GM12878 (cell line): Measurements from ENCODE around the gene TNFAIP2. TPM values are rescaled to one million over a fixed set of nuclear protein-coding genes. Genes with fewer than 3 reads are reported as not detected.

ENCODE experiments used
- BMI1 ChIP-seq: fragments of 450-650 bp; IDR thresholded peaks from 2 replicates; pipeline ENCODE4 v1.6.1; 2016; ENCODE audit warnings: mild to moderate bottlenecking, moderate library complexity, borderline replicate concordance
- CHD1 ChIP-seq: IDR thresholded peaks from 2 replicates; pipeline ENCODE4 v1.6.1; 2012; ENCODE audit warnings: low read depth, low read length, improper control_type of control experiment
- EED ChIP-seq: sonication (generic); IDR thresholded peaks from 2 replicates; pipeline ENCODE4 v1.6.1; 2016; ENCODE audit warnings: antibody characterized with exemption, low read depth
- ESRRA ChIP-seq: IDR thresholded peaks from 2 replicates; pipeline ENCODE4 v1.6.1; 2012; ENCODE audit warnings: mild to moderate bottlenecking, low read length, improper control_type of control experiment
- ETV6 ChIP-seq, 2 experiments: fragments of 450-650 bp in 1 of 2; IDR thresholded peaks in 1 of 2; conservative IDR thresholded peaks in 1 of 2; 2 replicates each; pipeline ENCODE4 v1.6.1; 2014; ENCODE audit warnings: antibody characterized with exemption in 1 of 2, borderline replicate concordance in 1 of 2, low read depth in 1 of 2, mild to moderate bottlenecking in 1 of 2, moderate library complexity in 1 of 2
- GABPA ChIP-seq: IDR thresholded peaks from 2 replicates; pipeline ENCODE4 v1.6.1; 2014; ENCODE audit warnings: antibody characterized with exemption, low read depth, mild to moderate bottlenecking, inconsistent platforms
- HDGF ChIP-seq: fragments of 450-650 bp; IDR thresholded peaks from 2 replicates; pipeline ENCODE4 v1.6.1; 2016; ENCODE audit warnings: antibody characterized with exemption
- LARP7 ChIP-seq: fragments of 450-650 bp; IDR thresholded peaks from 2 replicates; pipeline ENCODE4 v1.6.1; 2017; ENCODE audit warnings: mild to moderate bottlenecking
- NFIC ChIP-seq: IDR thresholded peaks from 2 replicates; pipeline ENCODE4 v1.6.1; 2012; ENCODE audit warnings: low read depth, mild to moderate bottlenecking, inconsistent platforms, low read length, moderate library complexity
- NKRF ChIP-seq: fragments of 450-650 bp; conservative IDR thresholded peaks from 2 replicates; pipeline ENCODE4 v1.6.1; 2017; ENCODE audit warnings: mild to moderate bottlenecking, moderate library complexity
- RCOR1 ChIP-seq: conservative IDR thresholded peaks from 2 replicates; pipeline ENCODE4 v1.6.1; 2012; ENCODE audit warnings: low read depth, low read length, improper control_type of control experiment
- TARDBP ChIP-seq: IDR thresholded peaks from 2 replicates; pipeline ENCODE4 v1.6.1; 2016; ENCODE audit warnings: borderline replicate concordance
- ZNF622 ChIP-seq: fragments of 450-650 bp; IDR thresholded peaks from 2 replicates; pipeline ENCODE4 v1.6.1; 2017; ENCODE audit warnings: mild to moderate bottlenecking, inconsistent platforms
- polyA plus RNA-seq, 11 experiments: library from polyadenylated mRNA; depleted of rRNA in 4 of 11; unstranded in 6 of 11; stranded (reverse) in 5 of 11; fragments of >200 nt; fragmentation: Nextera tagmentation in 4 of 11; fragmentation: Illumina TruSeq in 1 of 11; extraction: Ambion mirVana in 4 of 11; extraction: Trizol in 1 of 11; gene quantifications; 1 replicate in 1 of 11; 2 replicates in 10 of 11; pipeline versions ENCODE4 v1.2.1 to v1.2.3, GENCODE V29; 2011 to 2016; ENCODE audit warnings: inconsistent platforms in 2 of 11, missing spikeins in 2 of 11, low read depth in 1 of 11
- total RNA-seq, 4 experiments: library from RNA; depleted of rRNA in 3 of 4; stranded (reverse); fragments of >200 nt in 3 of 4; fragmentation: Illumina TruSeq in 1 of 4; extraction: Trizol in 1 of 4; gene quantifications; 2 replicates each; pipeline versions ENCODE4 v1.2.1 to v1.2.3, GENCODE V29; 2013 to 2021
- TF ChIP-seq, protein P1 (sequence below): fragments of 450-650 bp; IDR thresholded peaks from 2 replicates; pipeline ENCODE4 v1.6.1; 2016; ENCODE audit warnings: mild to moderate bottlenecking, moderate library complexity, borderline replicate concordance
- TF ChIP-seq, protein P2 (sequence below): fragments of 450-650 bp; IDR thresholded peaks from 2 replicates; pipeline ENCODE4 v1.6.1; 2017; ENCODE audit warnings: mild to moderate bottlenecking, moderate library complexity
- TF ChIP-seq, protein P3 (sequence below): fragments of 450-650 bp; IDR thresholded peaks from 2 replicates; pipeline ENCODE4 v1.6.1; 2017; ENCODE audit warnings: mild to moderate bottlenecking, low read depth, inconsistent platforms; ENCODE audit not compliant: poor library complexity, severe bottlenecking
- TF ChIP-seq, protein P4 (sequence below): IDR thresholded peaks from 2 replicates; pipeline ENCODE4 v1.6.1; 2011; ENCODE audit warnings: low read depth, mild to moderate bottlenecking, low read length, moderate library complexity, borderline replicate concordance; ENCODE audit errors: extremely low read depth

The TNFAIP2 gene
- total and polyA plus RNA-seq, 10 of the 15 experiments (the other 5 are each of a cell fraction or from before 2014, with no cell fraction given): 7.1 to 150 (median 74.5) TPM

DNA sequence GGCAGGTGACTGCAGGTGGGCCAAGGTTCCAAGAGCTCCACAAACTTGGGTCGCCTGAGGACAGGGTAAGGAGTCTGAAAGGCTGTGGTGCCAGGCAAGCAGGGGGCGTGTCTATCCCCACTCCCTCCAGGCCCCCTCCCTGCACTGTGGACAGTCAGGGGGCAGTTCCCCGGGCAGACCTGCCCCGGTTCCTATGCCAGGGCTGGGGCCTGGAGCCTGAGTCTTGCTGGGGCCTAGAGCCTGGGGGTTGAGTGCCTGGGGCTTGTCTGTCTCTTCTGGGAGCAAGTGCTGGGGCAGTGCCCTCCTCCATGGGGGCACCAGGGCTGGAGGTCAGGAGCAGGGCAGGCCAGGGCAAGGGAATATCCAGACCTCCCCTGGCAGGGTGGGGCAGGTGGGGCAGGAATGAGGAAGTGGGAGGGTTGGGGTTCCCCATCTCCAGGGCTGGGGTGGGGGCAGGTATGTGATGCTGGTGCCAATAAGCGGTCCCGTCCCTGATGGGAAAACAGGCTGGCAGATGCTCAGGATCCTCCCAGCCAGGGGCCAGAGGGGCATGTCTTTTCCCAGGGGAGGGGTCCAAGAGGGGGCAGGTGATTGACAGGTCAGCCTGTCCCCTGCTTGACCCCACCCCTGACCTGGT lies 11.9 kb upstream of the TNFAIP2 start (continued):
- TF ChIP-seq CHD1 (no peak), GABPA (no peak), EED (peak; percentile 87), HDGF (peak; percentile 87; the same call in 1 of the 2 replicates), RCOR1 (no peak), LARP7 (no peak), ZNF622 (no peak), ETV6 (conservative IDR thresholded peaks at IDR 0.05 in 1 of 2, IDR thresholded peaks at IDR 0.05 in 1 of 2; ENCODE audit: borderline replicate concordance in 1 of 2, low read depth in 1 of 2) (no peak), TARDBP (no peak), NKRF (no peak), ESRRA (no peak), BMI1 (no peak), NFIC (no peak)
- TF ChIP-seq, protein P1, sequence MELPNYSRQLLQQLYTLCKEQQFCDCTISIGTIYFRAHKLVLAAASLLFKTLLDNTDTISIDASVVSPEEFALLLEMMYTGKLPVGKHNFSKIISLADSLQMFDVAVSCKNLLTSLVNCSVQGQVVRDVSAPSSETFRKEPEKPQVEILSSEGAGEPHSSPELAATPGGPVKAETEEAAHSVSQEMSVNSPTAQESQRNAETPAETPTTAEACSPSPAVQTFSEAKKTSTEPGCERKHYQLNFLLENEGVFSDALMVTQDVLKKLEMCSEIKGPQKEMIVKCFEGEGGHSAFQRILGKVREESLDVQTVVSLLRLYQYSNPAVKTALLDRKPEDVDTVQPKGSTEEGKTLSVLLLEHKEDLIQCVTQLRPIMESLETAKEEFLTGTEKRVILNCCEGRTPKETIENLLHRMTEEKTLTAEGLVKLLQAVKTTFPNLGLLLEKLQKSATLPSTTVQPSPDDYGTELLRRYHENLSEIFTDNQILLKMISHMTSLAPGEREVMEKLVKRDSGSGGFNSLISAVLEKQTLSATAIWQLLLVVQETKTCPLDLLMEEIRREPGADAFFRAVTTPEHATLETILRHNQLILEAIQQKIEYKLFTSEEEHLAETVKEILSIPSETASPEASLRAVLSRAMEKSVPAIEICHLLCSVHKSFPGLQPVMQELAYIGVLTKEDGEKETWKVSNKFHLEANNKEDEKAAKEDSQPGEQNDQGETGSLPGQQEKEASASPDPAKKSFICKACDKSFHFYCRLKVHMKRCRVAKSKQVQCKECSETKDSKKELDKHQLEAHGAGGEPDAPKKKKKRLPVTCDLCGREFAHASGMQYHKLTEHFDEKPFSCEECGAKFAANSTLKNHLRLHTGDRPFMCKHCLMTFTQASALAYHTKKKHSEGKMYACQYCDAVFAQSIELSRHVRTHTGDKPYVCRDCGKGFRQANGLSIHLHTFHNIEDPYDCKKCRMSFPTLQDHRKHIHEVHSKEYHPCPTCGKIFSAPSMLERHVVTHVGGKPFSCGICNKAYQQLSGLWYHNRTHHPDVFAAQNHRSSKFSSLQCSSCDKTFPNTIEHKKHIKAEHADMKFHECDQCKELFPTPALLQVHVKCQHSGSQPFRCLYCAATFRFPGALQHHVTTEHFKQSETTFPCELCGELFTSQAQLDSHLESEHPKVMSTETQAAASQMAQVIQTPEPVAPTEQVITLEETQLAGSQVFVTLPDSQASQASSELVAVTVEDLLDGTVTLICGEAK: no peak
- TF ChIP-seq, protein P2, sequence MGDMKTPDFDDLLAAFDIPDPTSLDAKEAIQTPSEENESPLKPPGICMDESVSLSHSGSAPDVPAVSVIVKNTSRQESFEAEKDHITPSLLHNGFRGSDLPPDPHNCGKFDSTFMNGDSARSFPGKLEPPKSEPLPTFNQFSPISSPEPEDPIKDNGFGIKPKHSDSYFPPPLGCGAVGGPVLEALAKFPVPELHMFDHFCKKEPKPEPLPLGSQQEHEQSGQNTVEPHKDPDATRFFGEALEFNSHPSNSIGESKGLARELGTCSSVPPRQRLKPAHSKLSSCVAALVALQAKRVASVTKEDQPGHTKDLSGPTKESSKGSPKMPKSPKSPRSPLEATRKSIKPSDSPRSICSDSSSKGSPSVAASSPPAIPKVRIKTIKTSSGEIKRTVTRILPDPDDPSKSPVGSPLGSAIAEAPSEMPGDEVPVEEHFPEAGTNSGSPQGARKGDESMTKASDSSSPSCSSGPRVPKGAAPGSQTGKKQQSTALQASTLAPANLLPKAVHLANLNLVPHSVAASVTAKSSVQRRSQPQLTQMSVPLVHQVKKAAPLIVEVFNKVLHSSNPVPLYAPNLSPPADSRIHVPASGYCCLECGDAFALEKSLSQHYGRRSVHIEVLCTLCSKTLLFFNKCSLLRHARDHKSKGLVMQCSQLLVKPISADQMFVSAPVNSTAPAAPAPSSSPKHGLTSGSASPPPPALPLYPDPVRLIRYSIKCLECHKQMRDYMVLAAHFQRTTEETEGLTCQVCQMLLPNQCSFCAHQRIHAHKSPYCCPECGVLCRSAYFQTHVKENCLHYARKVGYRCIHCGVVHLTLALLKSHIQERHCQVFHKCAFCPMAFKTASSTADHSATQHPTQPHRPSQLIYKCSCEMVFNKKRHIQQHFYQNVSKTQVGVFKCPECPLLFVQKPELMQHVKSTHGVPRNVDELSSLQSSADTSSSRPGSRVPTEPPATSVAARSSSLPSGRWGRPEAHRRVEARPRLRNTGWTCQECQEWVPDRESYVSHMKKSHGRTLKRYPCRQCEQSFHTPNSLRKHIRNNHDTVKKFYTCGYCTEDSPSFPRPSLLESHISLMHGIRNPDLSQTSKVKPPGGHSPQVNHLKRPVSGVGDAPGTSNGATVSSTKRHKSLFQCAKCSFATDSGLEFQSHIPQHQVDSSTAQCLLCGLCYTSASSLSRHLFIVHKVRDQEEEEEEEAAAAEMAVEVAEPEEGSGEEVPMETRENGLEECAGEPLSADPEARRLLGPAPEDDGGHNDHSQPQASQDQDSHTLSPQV: no peak
- TF ChIP-seq, protein P3, sequence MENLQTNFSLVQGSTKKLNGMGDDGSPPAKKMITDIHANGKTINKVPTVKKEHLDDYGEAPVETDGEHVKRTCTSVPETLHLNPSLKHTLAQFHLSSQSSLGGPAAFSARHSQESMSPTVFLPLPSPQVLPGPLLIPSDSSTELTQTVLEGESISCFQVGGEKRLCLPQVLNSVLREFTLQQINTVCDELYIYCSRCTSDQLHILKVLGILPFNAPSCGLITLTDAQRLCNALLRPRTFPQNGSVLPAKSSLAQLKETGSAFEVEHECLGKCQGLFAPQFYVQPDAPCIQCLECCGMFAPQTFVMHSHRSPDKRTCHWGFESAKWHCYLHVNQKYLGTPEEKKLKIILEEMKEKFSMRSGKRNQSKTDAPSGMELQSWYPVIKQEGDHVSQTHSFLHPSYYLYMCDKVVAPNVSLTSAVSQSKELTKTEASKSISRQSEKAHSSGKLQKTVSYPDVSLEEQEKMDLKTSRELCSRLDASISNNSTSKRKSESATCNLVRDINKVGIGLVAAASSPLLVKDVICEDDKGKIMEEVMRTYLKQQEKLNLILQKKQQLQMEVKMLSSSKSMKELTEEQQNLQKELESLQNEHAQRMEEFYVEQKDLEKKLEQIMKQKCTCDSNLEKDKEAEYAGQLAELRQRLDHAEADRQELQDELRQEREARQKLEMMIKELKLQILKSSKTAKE: no peak
- TF ChIP-seq, protein P4, sequence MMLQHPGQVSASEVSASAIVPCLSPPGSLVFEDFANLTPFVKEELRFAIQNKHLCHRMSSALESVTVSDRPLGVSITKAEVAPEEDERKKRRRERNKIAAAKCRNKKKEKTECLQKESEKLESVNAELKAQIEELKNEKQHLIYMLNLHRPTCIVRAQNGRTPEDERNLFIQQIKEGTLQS: no peak
